ENCODE data around the gene SLBP. TPM values are rescaled to one million over a fixed set of nuclear protein-coding genes. Genes with fewer than 3 reads are reported as not detected.

Gene SLBP
- total and polyA plus RNA-seq, 2 donors (not counting 3 experiments of a cell fraction or from before 2014, with no cell fraction given): 48.3 to 63.1 TPM

GRCh38 chr4:1675802-1676137 lies 36.3 kb downstream of the SLBP start:
- ChIA-PET CTCF (interaction anchor here (1.0 kb wide), 1 partner anchor 18 kb away, joined by 3 read pairs; no protein-coding TSS in a partner anchor), POLR2A (no interaction called here)
- Histone ChIP-seq H3K9ac (replicated peaks; ENCODE audit: extremely low read depth, insufficient read depth, low read length) (no peak overlapping the region), H3K4me2 (ENCODE audit: insufficient read depth, low read length) (no peak overlapping the region), H3K4me3 (replicated peaks in 1 of 3; ENCODE audit: insufficient read depth in 1 of 3, low read depth in 1 of 3, low read length in 3 of 3) (no peak overlapping the region), H3K9me3 (replicated peaks; ENCODE audit: control insufficient read depth, insufficient read depth, low read length) (no peaks in the 10 kb centered on the region), H3K27me3 (ENCODE audit: control insufficient read depth in 2 of 2, insufficient read depth in 2 of 2, low read length in 2 of 2) (no peaks in the 10 kb centered on the region), H3K9me1 (replicated peaks; ENCODE audit: control insufficient read depth, extremely low read depth, insufficient read depth, low read length) (no peaks in the 10 kb centered on the region), H3K36me3 (ENCODE audit: control insufficient read depth in 2 of 2, extremely low read depth in 1 of 2, insufficient read depth in 2 of 2, low read length in 2 of 2) (no peaks in the 10 kb centered on the region), H2AFZ (ENCODE audit: low read depth, low read length) (no peak overlapping the region), H3K79me2 (ENCODE audit: control insufficient read depth, insufficient read depth, low read length) (no peaks in the 10 kb centered on the region), H4K20me1 (replicated peaks; ENCODE audit: control insufficient read depth, extremely low read depth, insufficient read depth, low read length) (no peaks in the 10 kb centered on the region), H3K27ac (ENCODE audit: insufficient read depth, low read depth, low read length) (no peak overlapping the region), H3K4me1 (ENCODE audit: control insufficient read depth, extremely low read depth, insufficient read depth, low read length) (no peaks in the 10 kb centered on the region)
- DNase-seq (ENCODE audit: low read depth, low spot score) (no peak), FAIRE-seq (no peak)
- intact Hi-C loops (cut with micrococcal nuclease) (no loop called here), dilution Hi-C loops (cut with MboI; ENCODE audit: extremely low pct_ligation_motif_present, low sequenced_read_pairs) (no loop called here)
- TF ChIP-seq POLR2A (IDR thresholded peaks at IDR 0.05; ENCODE audit: low read depth, low read length): no peak
- no peak for TF ChIP-seq POLR2AphosphoS5 (IDR thresholded peaks at IDR 0.05; ENCODE audit: insufficient read depth, low read depth, low read length)
- TF ChIP-seq FOS (IDR thresholded peaks at IDR 0.05; ENCODE audit: borderline replicate concordance, insufficient read depth, low read length): no peak
- no peak for TF ChIP-seq MAX (IDR thresholded peaks at IDR 0.05; ENCODE audit: insufficient read depth, insufficient read length)
- TF ChIP-seq JUN (IDR thresholded peaks at IDR 0.05; ENCODE audit: borderline replicate concordance, insufficient read depth, insufficient read length, low read depth): no peak
- TF ChIP-seq GATA2 (IDR thresholded peaks at IDR 0.05; ENCODE audit: insufficient read depth, insufficient read length, low read depth, low read length): no peak
- no peak for TF ChIP-seq EZH2 (IDR thresholded peaks at IDR 0.05; ENCODE audit: borderline replicate concordance, low read depth, low read length, severe bottlenecking)
- TF ChIP-seq MYC (IDR thresholded peaks at IDR 0.05; ENCODE audit: low read depth, low read length): no peak
- TF ChIP-seq CTCF (IDR thresholded peaks at IDR 0.05; ENCODE audit: extremely low read depth in 1 of 2, insufficient read depth in 1 of 2, low read depth in 1 of 2, low read length in 2 of 2): no peak
- no TSS peak for BruUV-seq (replicated peaks)

All from endothelial cell of umbilical vein (primary cell).